ENCODE results near the gene AGBL3.

DNA sequence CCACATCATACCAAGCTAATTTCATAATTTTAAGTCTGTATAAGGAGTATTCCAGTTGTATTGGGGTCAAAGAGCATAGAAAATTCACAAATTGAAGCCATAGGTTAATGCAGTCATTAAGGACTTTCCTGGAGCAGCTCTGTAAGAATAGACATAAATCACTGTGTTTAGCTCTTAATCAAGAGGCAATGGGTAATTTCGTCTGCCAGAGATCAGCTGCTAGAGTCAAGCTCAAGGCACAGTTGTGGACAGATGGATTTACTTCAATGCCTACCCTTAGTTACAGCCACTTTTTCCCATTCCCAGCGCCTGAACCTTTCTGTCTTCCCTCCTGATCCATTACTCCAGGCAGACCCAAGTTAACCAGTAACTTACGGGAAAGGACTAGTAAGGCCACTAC is 40.6 kb upstream of the AGBL3 start:
- TF ChIP-seq, protein P1, sequence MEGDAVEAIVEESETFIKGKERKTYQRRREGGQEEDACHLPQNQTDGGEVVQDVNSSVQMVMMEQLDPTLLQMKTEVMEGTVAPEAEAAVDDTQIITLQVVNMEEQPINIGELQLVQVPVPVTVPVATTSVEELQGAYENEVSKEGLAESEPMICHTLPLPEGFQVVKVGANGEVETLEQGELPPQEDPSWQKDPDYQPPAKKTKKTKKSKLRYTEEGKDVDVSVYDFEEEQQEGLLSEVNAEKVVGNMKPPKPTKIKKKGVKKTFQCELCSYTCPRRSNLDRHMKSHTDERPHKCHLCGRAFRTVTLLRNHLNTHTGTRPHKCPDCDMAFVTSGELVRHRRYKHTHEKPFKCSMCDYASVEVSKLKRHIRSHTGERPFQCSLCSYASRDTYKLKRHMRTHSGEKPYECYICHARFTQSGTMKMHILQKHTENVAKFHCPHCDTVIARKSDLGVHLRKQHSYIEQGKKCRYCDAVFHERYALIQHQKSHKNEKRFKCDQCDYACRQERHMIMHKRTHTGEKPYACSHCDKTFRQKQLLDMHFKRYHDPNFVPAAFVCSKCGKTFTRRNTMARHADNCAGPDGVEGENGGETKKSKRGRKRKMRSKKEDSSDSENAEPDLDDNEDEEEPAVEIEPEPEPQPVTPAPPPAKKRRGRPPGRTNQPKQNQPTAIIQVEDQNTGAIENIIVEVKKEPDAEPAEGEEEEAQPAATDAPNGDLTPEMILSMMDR (IDR thresholded peaks at IDR 0.05): no peak
- no peak for TF ChIP-seq POLR2A (IDR thresholded peaks at IDR 0.05)

Measured in uterus (tissue), 2 donors.